ENCODE data around the gene SREK1.
A peak's percentile ranks its signal among the peaks of the same experiment; 100 is the strongest.

DNA sequence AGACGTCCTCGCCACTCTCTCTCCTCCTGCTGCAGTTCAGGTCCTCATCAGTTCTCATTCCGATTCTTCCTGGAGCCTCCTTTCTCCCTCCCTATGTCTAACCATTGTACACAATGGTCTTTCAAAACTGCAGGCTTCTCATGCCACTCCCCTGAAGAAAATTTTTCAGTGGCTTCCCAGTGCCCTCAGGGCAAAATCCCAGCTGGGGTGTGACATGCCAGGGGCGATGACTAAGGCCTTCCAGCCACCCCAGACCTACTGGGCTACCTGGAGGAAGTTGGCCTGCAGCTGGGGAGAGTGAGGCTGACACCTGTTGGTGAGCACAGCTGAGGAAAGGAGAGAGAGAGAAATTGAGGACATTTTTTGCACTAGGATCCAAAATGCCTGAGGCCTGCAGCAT is 65.2 kb downstream of the SREK1 start:
- no peak for TF ChIP-seq POLR2A (IDR thresholded peaks at IDR 0.05)
- TF ChIP-seq, protein P1, sequence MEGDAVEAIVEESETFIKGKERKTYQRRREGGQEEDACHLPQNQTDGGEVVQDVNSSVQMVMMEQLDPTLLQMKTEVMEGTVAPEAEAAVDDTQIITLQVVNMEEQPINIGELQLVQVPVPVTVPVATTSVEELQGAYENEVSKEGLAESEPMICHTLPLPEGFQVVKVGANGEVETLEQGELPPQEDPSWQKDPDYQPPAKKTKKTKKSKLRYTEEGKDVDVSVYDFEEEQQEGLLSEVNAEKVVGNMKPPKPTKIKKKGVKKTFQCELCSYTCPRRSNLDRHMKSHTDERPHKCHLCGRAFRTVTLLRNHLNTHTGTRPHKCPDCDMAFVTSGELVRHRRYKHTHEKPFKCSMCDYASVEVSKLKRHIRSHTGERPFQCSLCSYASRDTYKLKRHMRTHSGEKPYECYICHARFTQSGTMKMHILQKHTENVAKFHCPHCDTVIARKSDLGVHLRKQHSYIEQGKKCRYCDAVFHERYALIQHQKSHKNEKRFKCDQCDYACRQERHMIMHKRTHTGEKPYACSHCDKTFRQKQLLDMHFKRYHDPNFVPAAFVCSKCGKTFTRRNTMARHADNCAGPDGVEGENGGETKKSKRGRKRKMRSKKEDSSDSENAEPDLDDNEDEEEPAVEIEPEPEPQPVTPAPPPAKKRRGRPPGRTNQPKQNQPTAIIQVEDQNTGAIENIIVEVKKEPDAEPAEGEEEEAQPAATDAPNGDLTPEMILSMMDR (IDR thresholded peaks at IDR 0.05), result peak in 1 of 6 experiments; percentile 12
